CD4-positive, alpha-beta T cell treated with Interleukin-12 subunit alpha and Interleukin-12 subunit beta, for 1 hour (primary cell): Measurements from ENCODE around the gene ZBTB16.
A peak's percentile ranks its signal among the peaks of the same experiment; 100 is the strongest.

Experiments
- DNase-seq: peaks from one replicate; pipeline ENCODE4 v3.0.0-alpha.2; 2020

ZBTB16 gene

DNA sequence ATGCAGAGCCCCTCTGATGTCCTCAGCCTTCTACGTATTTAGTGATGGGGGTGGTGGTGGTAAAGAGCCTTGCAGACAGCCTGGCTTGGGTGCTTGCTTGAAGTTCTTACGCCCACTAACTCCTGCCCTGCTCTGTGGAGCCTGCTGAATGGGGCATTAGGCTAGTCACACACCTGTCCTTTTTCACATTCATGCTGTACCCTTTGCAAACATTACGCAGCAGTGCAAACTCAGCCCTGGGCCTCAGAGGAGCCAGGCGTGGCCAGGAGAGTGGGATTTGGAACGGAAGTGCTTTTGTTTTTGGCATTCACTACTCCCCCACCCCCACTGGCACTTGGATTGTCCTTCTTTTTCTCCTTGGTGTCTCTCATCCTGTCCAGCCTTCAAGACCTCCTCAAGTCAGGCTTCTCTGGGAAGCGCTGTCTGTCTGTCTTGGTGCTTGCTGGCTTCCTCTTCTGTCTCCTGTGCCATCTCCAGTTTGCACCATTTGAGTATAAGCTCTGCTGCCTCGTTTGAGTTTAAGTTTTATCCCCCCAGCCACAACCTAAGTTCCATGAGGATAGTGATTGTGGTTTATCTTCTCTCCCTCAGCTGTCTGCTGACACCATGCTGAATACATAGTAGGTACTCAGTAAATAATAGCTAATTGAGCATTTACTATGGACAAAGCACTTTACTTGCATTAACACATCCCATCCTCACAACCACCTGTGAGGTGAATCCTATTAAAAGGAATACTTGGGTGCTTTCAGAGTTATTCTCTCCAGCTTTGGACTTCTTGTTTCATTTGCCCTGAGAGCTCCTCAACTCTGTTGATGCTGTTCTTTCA, 26.7 kb downstream of the ZBTB16 start:
- no peak for DNase-seq

DNA sequence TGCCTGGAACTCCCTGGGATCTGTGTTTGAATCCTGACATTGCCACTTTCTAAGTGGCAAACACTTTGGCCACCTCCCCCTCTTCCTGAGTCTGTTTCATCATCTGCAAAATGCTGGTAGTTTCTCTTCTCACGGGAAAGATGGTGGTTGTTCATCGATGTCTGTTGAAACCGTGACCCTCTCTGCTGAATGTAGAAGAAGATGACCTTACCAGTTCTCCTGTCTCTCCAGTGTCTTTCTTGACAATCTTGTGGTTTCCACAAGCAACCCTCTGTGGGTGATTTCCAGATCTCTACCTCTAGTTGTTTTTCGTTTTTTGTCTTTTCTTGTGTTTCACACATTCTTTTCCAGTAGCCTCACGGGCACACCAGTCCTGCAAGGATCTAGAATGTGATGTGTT, 27.5 kb downstream of the ZBTB16 start:
- DNase-seq, result no peak

DNA sequence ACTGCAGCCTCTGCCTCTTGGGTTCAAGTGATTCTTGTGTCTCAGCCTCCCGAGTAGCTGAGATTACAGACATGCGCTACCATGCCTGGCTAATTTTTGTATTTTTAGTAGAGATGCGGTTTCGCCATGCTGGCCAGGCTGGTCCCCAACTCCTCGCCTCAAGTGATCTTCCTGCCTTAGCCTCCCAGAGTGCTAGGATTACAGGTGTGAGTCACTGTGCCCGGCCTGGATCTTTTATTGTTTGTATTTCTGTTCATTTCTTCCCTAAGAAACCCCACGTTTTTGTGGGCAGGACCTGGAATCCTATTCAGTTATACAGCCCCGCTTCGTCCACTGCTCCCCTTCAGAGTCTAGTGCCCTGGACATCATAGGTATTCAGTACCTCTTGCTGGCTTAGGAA, 28.7 kb downstream of the ZBTB16 start:
- no peak for DNase-seq

DNA sequence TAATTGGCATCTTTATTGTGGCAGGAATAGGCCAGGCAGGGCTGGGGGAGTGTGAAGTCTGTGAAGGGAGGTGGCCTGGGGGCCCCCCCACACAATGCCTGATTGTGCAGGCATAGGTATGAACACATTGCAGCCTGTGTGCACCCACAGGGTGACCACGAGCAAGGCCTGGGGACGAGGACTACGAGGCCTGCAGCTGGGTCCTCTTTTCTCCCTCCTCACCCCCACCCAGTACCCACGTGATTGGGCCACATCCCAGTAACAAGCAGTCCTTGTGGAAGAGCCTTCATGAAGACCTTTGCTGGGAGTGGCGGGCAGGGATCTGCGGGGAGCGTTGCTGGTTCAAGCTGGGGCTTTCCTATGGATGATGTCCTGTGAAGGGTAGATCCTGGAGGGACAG, 29.3 kb downstream of the ZBTB16 start:
- no peak for DNase-seq

DNA sequence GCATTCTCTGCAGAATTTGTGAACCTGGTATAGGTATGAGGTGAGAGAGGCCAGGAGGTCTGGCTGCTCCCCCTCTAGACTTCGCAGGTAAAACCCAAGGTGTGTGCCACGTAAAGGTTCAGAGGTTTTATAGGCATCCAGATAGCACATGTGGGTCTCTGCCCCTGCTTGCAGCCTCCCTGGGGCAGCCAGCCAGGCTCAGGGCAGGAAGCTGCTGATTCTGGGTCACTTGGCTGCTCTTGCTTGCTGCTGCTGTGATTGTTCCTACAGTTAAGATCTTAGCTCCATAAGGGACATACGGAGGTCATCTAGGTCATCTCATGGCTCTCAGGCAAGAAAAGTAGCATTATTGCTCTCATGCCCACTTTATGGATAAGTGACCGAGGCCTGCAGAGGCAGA, 30.2 kb downstream of the ZBTB16 start:
- no peak for DNase-seq

DNA sequence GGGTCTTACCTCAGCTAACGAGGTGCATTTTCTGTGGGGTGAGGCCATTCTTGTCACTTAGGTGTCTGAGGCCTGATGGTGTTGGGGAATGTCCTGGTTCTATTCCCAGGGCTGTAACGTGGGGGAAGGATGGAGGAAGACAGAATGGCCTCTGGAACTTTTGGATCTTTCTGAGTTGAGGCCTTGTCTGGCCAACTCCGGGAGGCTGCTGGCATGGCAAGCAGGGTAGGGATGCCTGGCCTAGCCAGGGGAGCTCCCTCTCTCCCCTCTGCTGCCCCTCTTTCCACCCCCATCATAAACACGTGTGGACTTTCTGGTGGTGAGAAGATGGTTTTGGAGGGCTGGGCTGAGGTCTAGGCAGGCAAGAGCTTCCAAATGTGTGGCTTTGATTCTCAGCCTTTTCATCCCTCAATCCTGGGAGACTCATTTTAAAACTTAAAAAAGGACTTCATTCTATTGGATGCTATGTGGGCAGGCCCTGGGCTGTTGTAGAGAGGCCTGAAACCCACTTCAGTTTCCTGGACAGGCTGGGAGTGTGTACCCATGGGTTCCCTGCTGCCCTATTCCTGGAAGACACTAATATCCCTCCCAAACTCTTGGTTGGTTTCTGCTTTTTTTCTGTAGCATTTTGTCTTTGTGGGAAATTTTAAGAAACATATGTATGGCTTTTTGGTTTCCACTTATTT, 30.9 kb downstream of the ZBTB16 start:
- no peak for DNase-seq

DNA sequence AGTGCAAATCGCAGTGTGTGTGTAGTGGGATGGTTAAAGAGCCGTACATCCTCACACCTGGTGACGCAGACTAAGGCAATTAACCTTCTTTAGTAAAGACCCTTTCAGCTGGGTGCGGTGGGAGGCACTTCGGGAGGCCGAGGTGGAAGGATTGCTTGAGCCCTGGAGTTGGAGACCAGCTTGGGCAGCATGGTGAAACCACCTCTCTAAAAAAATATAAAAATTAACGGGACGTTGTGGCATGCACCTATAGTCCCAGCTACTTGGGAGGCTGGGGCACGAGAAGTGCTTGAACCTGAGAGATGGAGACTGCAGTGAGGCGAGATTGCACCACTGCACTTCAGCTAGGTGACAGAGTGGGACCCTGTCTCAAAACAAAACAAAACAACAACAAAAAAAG, 31.5 kb downstream of the ZBTB16 start:
- DNase-seq, result no peak

DNA sequence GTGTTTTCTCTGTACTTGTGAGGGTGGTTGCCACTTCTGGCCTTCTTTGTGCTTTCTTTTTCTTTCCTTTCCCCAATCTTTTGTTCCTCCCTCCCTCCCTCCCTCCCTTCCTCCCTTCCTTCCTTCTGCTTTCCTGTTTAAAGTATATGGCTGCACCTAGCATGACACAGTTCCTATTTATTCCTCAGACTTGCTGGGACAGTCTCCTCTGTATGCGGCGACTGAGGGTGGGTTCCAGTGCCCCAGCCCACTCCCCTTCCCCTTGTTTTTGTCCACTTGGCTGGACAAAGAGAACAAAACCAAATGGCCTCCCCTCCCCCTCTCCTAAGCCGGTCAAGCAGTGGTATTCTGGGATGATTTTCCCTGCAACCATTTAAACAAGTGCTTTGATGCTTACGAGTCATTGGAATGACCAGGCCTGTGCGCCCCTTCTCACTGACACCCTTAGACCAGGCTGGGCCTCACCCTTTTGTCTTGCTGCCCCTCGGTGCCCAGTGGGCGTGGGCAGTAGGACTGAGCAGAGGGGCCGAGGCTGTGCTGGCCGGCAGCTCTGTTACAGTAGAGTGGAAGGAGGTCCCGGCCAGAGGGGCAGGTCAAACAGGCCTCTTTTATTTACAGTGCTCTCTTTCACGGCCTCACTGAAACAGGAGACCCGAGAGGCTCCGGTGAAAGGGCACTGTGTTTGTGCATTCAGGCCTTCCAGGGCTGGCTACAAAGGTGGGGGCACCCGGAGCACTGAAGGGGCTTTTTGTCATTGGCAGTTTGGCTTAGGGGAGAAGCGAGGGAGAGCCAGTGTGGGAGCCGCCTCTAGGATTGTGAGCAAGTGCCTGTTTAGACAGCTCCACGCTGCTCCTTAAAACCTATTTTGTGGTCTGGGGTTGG, 32.2 kb downstream of the ZBTB16 start:
- no peak for DNase-seq

DNA sequence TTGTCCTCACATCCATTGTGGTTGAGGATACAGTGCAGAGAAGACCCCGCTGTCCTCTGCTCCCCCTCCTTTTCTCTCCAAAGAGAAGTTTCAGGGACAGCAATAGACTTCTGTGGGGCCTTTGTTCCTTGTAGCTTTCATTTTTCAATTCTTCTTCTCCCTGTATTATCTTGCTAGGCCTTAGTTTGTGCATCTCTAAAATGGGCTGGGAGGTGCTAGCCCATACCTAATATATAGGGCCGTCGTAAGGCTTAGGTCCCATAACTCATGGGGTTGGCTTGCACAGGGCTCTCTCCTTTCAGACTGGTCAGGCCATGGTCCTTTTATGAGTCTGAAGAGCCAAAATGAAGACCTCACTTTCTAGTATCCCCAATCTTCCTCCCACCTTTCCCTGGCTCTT, 33.0 kb downstream of the ZBTB16 start:
- DNase-seq, result no peak

DNA sequence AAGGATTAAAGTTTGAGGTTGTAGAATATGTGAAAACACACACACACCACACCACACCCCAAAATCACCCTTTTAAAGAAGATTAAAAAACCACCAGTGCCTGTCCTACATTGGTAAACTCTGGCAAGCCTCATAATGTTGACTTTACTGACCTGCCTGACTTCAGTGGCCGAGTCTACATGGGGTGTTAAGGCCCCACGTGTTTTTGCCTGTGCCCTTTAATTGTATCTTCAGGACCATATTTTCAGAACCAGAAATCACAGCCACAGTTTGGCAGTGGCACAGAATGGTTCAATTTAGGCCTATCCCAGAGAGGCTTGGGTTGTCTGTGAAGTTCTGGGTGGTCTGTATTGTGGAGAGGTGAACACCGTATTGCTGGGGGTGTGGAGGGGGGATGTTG, 33.4 kb downstream of the ZBTB16 start:
- no peak for DNase-seq

DNA sequence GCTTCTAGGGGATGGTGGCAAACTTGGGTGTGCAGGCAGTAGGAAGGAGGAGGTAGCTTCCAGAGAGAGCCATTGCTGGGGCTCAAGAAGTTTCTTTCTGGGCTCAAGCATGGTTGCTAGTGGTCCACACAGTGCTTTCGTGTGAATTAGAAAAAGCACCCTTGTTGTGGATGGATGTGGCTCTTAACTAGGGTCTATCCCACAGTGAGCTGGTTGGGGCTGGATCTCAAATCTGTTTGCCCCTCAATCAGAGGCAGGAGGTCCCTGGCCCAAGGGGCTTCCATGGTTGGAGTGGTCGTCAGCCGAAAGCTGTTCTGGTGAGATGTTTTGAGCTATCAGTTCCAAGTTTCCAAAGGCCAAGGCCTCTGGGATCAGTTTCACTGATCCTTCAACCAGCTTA, 35.0 kb downstream of the ZBTB16 start:
- no peak for DNase-seq

DNA sequence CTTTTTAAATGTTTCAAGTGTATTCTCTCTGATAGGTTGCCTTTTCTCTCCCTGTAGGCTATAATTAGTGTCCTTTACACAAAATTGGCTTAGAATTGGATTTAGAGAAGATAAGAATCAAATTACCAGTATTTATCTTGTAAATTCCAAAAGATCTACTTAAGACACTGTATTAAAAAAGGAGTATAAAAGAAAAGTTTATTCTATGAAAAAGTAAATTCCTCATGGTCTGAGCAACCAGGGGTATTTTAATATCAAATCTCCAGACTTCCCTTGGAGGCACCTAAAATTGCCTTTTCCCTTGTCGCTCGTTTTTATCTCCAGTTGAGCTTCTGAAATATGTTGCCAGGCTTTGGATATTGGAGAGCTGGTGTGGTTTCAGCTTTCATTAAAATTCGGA, 36.4 kb downstream of the ZBTB16 start:
- DNase-seq, result no peak

DNA sequence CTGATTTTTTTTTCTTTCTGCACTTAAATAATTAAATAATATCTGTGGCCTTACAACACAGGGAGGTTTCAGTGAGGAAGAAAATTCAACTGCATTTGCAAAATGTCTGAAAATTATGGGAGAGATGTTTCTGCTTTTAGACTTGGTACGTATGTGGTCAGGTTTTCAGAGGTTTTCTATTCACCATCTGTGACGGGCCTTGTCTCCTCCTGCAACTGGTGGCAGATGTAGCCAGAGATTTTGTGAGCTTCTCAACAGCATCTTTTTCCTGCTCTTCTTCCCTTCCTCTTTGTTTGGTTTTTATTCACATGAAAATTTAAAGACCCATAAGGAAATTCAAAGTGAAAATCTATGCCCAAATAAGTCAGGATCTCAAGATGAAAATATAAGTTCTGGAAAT, 38.3 kb downstream of the ZBTB16 start:
- DNase-seq, result no peak

DNA sequence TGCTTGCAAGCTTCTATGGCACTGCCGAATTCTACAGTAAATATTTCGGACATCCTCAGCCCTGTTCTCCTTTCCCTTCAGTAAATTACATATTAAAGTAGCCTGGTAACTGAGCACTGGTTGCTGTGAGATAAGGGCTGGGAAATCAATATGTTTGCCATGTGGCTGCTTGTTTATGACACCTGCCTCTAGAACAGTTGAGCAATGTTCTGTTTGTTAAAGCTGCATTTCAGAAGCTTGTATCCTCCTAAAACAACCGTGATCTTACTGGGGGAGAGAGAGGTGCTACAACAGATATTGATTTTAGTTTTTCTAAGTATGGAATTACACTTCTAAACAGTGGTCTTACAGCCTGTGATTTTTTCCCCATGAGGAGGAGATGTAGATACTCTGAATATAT, 39.4 kb downstream of the ZBTB16 start:
- DNase-seq, result no peak

DNA sequence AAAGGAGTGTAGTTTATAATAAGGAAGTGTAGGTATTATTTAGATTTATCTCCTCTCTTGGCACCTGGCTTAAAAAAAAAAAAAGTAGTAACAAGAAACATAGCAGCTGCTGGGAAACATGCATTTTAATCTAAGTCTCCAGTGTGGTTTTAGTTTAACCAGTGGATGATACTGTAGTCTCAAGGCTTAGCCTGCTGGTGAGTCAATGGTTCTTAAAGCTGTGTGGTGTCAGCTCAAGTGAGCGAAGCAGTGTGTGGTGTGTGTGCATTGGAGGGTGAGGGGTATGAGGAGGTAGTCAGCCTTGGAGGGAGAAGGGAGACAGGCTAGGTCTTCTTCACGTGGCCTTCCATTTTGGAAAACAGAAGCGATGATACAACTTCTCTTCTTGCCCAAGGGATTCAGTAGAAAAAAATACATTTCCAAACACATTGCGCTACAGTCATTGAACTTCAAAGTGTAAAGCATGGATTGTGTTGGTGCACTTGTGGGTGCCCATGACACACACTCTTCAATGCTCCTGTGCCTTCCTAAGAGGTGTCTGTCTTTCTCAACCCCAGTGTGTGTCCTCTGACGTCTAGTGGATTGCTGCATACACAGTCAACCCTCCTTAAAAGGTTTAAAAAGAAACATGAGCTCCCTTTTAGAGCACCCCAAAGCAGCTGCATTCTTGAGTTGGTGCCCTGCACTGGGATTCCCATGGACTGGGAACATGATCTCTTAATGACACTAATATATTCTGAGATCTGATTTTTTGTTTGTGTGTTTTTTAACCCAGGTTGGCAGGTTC, 40.1 kb downstream of the ZBTB16 start:
- DNase-seq, result no peak

DNA sequence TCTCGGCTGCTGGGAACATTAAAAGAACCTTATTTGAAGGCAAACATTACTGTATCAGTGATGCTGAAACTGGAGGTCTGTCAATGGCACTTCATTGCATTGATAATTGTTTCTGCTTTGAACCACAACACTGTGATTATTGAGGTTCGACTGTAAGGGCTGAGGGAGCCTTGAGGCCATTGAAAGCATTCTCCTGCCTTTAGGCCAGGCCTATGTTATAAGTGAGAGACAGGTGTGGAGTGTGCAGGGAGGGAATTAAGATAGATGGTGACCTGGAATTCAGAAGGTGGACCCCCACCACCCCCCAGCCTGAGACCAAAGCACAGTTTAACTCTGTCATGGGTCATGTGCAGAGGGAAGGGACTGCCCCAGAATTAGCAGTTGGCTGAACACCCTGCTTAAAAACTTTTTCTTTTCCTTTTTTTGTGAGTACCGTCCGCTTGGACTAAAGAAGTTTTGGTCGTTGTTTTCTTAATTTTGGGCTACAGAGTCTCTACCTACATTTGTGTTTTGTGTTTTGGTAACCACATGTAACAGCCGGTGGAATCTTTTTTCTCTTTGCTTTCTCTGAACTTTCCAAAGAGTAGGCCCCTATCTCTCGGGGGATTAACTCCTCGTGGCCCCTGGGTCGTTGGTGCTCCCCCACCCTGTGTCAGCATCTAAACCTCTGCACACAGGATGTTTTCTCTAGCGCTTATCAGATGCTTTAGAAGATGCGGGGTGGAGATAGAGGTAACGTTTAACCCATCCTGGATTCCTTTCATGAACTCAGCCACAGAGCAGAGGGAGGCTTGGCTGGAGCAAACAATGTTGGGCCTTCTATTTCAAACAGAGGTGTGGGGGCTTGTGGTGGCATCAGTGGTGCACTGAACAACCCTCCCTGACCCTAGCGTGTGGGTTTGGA, 43.7 kb downstream of the ZBTB16 start:
- DNase-seq, result peak; percentile 35

DNA sequence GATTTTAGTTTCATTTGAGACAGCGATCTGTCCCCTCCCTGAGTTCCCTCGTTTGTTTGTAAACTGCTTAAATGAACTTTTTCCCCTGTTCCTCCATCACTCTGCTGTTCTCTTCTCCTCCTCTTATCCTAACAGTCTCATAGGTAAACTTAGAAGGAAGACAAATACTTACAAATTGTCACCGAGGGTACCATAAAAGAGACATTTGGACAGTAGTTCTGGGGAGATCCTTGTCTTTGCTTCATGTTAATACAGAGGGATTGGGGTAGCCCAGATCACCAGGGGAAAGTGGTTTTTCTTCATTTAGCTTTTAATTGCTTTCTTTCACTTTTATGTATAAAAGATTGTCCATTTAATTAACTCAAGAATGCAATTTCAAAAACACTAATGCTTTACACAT, 46.1 kb downstream of the ZBTB16 start:
- DNase-seq, result no peak

DNA sequence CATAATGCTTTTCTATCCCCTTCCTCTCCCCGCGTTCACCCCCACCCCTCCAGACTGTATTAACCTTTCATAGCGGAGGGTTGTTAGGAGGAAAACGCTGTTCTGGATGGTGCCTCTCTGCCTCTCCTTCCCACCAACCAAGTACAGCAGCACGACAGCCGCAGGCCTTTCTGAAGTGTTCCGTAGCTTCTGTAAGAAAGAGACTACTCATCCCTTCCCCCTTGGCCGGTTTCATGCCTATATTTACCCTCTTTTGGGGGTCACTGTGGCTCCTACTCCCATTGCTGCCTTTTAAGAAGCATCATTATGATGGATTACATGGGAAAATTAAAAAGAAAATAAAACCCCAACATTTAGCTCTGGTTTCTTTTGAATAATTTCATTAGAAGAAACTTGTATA, 46.5 kb downstream of the ZBTB16 start:
- no peak for DNase-seq

DNA sequence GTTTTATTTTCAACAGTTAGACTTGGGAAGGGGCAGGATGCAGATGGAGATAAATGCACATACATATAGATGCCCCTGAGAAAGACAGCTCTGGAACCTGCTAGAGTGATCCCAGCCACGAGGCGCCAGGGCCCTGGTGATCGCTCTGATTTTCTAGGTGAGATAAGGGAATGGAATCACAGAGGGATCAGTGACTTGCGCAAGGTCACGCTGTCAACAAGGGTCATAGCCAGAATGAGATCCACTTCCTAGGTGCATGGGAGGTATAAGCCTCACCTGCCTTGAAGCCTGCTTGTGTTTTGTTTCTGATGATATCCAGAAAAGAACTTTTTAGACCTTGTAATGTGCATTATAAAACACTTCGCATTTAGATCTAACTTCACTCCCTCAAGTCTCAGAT, 47.5 kb downstream of the ZBTB16 start:
- no peak for DNase-seq

DNA sequence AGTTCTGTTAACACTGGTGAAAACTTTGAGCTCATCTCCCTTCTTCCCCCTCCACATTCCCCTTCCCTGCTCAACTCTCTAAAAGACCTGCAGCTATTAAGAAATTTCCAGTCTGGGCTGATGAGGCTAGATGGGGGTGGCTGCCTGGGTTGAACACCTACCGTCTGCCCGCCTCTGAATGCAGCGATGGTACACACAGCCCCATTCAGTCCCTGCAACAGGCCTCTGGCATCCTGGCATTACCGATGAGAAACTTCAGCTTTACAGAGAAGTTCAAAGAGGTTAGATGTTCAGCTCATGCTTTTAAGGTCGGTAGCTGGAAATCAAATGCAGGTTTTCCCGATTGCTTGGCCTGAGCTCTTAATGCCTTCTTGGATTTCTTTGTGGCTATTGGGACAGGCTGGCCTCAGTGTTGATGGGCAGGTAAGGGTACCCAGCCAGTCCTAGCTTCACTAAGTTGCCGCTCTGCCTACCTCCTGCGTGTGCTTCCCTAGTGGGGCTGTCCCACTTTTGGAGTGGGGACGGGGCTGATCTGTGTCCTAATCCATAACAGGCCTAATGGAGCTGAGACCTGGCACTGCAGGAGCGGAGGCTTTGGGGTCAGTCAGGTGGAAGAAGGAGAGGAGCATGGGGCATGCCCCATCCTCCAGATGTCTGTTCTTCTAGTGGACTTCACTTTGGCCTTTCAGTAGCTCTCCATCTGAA, 49.1 kb downstream of the ZBTB16 start:
- DNase-seq, result no peak
